Measurements from ENCODE around the gene COPB2. TPM values are rescaled to one million over a fixed set of nuclear protein-coding genes. Genes with fewer than 3 reads are reported as not detected.
"Not testable (repeated sequence)": the region's sequence is repeated elsewhere in the genome, so short reads cannot be mapped to it uniquely, and the experiment has no call there.

Gene COPB2
- polyA plus RNA-seq, 1 donor: 78.9 TPM

DNA sequence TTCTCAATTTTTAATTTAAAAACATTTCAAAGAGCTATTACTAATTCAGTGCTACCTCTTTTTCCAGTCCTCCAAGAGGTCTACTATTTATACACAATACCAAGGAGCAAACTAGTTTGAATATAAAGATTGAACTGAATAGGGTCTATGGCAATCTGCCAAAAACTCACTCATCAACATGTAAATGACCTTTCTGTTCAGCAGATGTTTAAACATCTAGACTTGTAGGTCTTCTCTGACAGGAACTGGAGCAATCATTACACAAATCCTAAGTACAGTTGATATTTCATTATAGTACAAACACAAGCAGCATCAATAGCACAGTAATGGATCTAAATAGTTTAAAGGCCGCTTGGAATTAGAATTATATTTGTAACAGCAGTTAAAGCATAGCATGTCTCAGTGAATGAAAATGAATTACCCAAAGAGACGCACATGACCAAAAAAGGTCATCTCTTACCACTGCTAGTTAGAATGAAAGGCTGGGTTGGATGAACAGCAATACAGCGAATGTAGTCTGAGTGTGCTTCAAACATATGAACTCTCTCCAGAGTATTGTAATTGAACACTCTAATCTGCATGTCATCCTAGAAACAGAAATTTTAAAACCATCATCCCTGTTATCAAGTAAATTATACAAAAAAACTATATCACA is 10.7 kb downstream of the COPB2 start:
- no peak for DNase-seq

DNA sequence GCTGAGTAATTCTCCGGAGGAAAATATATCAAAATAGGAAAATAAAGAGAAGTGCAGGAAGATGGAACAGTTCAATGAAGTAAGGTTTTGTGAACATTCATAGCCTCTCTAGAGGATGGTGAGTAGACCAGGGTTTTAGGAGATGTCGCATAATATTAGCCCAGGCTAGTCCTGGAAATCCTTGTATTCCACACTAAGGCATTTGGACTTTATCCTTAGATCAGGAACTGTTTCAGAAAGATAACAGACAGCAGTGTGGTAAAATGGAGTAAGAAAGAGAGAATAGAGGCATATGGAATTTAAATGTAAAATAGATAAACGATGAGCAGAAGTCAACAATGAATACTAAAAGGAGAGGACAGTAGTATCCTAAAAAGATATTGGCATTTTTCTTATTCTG is 12.1 kb downstream of the COPB2 start:
- no peak for DNase-seq

DNA sequence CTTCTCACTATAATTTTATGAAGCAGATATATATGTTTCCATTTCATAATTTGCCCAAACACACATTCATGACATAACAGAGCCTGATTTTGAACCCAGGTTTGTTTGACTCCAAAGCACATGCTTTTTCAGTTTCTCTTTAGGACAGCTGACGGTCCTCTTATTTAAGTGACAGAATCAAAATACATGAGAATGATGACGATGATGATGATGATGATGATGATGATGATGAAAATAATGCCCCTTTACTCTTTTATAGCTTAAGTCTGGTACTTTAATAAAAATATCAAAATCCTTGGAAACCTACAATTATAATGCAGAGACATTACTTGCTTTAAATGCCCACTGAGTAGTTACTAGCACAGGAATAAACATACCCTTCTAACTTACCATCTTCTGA is 15.3 kb downstream of the COPB2 start:
- no peak for DNase-seq

DNA sequence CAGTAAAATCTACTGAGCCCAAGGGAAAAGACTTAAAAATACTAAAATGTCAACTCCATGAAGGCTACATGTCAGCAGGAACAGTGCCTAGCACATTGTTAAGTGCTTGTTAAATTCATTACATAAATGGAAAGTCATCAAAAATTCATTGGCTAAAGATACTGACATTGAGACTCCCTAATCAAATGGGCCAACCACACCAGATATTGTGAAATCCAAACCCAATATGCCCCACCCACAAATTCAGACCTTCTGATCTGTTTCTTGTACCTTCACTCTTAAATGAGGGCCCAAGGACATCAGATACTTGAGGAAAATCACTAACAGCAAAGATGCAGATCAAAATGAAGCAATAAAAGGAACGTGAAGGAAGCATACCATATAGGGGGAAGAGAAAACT is 24.9 kb downstream of the COPB2 start:
- no peak for DNase-seq

DNA sequence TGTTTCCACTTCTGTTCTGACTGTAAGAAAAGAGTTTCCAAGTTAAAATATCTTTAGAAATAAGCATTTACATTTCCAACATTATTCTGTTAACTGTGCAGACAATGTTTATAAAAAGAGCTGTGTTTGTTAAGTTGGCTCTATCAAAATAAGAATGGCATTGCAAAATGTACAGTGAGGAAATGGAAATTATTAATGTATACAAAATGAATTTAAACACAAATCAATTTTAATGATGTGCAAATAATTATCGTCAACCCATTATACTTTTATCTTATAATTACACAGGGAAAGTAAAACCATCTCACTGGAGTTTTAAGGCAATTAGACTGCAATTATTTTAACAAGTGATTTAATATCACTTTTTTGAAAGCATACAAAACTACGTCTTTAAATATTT is 28.2 kb downstream of the COPB2 start:
- DNase-seq: no peak

DNA sequence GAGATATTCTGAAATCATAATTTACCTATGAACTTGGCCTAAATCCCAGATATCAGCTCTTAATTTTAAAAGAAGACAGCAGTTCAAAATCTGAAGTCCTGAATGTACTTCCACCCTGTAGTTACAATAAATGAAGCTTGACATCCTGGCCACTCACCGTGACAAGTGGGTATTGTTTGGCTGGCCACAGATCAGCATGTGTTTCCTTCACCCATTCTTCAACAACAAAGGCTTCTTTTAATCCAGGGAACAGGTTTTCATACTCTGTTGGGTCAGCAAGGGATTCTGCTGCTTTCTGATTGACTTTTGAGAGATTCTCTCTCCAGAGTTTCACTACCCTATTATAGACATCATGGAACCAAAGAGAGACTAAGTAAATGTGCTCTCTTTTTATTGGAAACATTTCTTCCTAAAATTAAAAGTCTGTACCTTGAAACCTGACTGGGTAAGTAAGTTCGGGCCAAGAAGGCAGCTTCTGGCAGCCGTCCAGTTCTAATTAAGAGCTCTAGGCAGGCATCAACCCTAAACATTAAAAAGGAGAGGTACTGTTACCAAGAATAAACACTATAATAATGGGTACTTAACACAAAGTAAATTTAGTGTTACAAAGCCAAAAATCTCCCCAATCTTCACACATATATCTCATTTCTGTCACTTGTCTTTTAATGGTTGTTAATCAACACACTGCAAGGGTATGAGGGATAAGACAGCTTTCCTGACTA is 30.4 kb downstream of the COPB2 start:
- DNase-seq: no peak

DNA sequence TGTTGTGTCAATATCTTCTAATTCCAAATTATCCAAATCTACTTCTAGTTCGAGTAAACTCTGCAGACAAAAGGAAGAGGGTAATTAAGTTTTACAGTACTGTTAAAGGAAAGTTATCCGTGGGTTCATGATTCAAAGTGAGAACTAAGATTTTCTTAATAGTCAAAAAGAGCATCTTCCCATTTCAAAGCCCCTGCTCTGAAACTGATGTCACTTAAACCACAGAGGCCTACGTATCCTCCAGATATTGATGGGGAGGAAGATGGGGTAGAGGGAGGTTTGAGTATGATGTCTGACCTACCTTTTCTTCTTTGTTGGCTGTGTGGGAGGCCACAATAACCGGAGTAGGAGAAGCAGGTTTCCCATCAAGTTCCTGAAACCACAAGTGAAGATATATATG is 31.5 kb downstream of the COPB2 start:
- no peak for DNase-seq

DNA sequence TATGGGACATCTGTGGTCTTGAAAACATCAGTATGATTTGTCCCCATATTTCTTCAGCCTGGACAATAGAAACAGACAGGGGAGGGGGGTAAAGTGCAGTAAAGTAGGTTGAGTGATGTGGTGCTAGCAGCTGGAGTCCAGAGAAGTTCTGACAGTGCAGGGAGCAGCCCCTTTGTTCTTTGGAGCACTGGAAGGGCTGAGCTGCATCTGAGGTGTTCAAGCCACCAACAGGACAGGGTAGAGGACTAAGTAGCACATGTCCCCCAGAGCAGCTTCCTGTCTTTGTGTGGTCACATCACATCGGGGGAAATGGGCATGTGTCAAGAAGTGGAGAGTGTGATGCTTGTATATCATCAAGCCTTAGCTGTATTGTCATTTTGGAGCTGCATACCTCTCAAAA is 33.6 kb downstream of the COPB2 start:
- no peak for DNase-seq

DNA sequence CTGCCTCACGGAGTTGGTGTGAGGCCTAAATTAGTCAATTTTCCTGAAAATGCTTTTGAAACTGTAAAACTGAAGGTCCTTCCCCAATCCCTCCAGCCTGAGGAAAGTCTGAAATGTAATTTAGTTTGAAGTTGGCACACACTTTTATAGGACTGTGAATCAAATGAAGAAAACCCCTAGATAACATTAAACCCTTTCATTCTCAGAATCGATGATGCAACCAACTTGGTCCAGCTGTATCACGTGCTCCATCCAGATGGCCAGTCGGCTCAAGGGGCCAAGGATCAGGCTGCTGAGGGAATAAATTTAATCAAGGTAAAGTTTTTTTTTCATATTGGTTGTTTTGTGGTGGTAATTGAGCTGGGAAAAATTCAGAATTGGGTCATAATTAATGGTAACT is 34.0 kb downstream of the COPB2 start:
- DNase-seq: no peak

DNA sequence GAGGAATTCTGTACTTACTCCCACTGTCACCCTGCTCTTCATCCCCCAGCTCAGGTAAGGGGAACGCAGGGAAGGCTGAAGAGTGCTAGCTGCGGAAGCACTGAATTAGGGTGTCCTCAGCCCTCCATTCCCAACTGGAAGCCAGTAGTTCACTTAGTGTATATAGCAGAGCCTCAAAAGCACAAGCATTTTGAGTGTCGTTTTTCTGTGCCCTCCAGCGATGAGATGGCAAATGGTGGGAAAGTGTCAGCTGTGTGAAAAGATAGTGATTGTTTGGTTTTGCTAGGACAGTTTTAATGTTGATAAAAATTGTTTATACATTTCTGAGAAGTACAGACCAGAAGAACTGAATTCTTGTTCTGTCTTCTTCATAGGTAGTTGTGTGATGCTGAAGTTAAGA is 34.8 kb downstream of the COPB2 start:
- no peak for DNase-seq

DNA sequence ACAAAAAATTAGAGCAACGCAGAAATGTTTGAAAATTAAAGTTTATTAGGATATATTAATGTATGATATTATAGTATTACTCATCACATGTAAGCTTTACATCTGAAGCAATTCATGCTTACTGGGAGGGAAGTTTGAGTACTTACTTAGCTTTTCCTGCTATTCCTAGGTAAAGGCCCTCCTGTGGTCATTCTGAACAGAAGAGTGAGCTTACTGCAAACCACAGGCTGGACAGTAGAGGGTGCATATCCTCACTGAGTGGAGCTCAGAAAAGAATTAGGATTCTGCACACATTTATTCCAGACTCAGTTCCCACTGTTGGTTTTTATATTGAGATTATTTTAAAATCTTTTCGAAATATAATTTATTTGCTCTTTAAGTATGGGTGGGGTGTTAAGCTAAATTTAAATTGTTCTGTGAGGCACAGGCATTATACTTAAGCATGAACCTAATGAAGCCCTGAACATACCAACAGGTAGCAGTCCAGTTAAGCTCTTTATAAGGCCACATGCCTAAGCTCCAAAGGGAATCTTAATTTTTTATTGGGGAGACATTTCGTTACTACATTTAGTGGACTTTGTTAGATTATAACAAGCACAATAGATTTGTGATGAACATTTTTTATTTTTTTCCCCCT is 35.4 kb downstream of the COPB2 start:
- peak; percentile 17 for DNase-seq

DNA sequence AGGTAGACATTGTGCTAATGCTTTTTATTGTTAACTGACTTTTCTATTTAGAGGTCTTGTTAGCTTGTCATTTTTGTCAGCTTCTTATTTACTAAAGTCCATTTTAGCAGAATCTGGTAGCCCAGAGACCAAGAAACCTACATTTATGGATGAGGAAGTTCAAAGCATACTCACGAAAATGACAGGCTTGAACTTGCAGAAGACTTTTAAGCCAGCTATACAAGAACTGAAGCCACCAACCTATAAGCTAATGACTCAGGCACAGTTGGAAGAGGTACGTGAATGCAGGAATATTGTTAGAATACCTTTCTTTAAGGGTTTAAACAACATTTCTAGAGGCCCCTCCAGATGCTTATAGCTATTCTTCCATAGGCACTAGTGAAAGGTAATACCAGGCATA is 42.7 kb downstream of the COPB2 start:
- no peak for DNase-seq

DNA sequence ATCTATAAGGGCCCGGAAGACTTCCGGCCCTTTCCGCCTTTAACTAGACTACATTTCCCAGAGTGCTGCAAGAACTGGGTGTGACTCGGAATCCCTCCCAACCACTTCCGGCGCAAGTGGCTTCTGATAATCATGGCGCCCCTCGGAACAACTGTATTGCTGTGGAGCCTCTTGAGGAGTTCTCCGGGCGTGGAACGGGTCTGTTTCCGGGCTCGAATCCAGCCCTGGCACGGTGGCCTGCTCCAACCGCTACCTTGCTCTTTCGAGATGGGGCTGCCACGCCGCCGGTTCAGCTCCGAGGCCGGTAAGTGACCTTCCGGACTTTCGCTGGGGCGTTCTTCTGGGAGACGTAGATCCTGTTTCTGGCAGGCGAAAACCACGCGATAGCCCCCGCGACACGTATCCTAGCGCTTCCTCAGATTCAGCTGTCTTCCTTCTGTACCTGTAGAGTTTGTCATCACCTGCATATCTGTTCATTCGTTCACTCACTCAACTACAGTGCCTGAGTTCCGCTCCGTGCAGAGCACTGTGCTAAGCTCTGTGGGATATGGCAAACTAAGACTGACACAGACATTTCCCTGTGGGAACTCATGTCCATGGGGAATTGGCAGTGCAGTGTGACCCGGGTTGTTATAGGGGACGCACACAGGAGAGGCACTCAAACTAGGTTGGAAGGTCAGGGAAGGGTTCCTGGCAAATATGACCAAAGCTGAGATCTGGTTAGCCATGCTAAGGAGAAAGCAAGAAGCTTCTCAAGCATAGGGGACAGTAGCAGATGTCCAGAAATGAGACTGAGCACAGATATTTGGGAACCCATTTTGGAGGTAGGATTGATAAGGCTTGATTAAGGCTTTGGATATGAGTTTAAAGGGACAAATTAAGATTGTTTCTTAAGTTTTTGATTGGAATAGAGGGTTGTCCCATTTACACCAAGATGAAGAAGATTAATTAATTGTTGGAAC is 45.3 kb downstream of the COPB2 start, which contains the start of gene MRPS22:
TSS of gene MRPS22 (plus strand) at position 126 of the 962 bp plus-strand sequence. CDS start at position 133, 7 bp downstream.
- DNase-seq: peak; percentile 88

DNA sequence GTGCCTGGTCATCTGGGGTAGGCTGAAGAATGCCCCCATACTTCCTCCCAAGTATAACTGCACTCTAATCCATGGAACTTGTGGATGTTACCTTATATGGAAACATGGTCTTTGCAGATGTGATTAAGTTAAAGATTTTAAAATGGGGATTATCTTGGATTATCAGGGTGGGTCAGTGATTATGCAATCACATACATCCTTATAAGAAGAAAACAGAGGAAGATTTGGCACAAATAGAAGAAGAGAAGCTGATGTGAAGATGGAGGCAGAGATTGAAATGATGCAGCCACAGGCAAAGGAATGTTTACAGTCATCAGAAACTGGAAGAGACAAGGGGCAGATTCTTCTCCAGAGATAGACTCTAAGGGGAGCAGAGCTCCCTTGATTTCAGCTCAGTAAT is 47.4 kb downstream of the COPB2 start:
- no peak for DNase-seq

DNA sequence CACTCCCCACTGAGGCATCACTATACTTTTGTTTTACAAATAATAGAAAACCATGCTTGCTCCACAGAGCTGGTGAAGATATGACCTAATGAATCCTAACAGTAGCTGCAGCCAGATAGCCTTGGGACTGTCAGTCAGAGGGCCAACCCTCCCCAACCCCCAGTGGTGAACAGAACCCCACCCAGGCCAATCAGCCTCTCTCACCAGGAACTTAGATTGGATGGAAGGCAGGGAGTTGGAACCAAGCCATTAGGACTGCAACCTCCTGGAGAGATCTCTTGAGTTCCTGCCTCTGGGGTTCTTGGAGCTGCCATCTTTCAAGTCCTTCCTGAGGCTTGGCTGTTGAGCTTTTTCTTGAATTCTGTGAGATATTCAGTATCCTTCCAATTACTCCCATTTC is 48.7 kb downstream of the COPB2 start:
- no peak for DNase-seq

DNA sequence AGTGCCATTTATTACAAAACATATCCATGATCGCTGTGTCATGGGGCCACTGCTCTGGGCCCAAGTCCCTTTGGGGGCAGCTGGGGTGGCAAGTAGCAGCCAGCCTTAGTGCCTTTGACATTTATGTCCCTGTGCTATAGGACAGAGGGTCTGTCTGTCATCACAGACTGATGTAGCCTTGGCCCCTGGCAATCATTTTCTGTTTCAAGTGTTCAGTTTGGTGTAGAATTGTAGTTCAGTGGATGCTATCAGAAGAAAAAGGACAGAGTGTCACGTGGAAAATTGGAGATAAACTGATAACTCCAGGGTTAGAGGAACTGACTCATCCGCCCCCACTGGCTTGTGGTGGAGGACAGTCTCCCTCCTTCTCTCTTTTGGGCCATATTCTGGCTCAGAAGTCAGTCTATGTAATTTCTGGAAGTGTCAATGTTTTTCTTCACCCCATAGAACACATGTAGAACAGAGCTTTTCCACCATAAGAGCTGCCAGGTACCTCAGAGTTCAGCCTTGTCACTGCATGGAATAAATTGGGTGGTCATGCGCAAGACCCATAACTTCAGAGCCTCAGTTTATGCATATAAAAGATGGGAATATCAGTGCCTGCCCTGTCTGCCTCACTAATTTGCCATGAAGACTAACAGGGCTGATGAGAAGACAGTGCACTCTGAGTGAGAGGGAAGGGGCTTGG is 50.1 kb downstream of the COPB2 start:
- DNase-seq: no peak

DNA sequence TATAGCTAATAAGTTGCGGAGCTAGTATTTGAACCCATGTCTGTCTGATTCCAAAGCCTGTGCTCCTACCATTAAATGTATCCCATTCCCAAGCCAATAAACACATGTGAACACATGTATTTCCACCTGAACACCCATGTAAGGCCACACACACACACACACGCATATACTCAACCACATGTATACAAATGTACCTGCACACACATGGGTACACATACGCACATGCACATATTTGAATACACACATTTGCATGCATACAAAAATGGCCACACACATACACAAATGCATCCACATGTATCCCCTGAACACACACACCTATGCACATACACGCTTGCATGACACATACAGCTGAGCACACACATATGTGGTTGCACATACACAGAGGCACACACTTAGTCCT is 51.0 kb downstream of the COPB2 start:
- DNase-seq: no peak

DNA sequence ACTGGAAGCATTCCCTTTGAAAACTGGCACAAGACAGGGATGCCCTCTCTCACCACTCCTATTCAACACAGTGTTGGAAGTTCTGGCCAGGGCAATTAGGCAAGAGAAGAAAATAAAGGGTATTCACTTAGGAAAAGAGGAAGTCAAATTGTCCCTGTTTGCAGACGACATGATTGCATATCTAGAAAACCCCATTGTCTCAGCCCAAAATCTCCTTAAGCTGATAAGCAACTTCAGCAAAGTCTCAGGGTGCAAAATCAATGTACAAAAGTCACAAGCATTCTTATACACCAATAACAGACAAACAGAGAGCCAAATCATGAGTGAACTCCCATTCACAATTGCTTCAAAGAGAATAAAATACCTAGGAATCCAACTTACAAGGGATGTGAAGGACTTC is 54.8 kb downstream of the COPB2 start:
- DNase-seq: not testable (repeated sequence)

DNA sequence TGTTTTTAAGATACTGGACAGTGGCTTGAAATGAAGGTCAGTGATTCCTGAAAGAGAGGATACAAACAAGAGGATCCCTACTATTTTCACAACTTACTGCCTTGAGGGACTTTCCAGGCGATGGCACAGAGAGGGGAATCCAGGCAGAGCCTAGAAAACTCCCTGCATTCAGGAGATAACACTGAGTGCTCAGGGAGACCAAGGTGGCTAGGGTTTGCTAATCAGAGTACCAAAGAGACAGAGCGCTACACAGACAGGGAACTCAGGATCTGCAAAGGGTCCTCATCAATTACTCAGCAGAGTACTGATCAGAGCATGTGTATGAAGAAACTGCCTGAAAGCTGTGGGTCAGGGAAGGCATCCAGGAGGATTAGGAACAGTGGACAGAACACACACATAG is 57.4 kb downstream of the COPB2 start:
- DNase-seq: no peak

DNA sequence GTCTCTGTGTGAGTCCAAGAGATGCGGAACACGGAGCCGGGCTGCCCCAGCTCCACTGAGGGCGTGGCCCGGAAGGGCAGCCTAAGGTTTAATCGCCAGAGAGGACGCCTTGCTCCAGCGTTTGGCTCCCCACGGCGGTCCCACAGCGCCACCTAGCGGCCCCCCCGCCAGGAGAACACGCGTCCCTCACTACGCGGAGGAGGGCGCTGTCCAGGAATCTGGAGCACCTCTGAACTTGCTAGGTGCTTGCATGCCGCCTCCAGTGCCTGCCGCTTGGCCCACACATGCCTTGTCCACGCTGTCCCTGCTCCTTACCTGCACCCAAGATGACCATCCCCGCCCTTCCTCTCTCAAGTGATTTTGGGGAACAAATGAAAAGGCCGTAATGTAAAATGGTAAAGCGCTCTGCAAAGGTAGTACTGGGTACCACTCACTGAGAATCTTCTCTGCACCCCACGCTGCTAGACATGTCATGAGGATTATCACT is 60.0 kb downstream of the COPB2 start:
- DNase-seq: peak; percentile 64

DNA sequence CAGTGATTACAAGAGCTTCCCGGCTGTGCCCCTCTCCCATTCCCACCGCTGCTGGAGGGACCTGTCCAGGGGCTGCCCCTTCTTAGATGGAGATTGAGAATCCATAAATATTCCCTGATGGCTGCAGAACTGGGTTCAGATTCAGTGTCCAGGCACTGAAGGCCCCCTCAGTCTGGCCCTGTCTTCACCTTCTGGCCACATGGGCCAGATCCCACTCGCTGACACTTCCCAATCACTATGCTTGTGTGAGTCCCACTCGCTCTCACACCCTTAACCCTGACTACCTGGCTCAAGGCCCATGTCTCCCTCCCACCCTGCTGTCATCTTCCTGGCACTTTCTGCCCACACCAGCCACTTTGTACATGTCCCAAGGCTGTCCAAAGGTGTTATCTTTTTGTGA is 61.1 kb downstream of the COPB2 start:
- no peak for DNase-seq

DNA sequence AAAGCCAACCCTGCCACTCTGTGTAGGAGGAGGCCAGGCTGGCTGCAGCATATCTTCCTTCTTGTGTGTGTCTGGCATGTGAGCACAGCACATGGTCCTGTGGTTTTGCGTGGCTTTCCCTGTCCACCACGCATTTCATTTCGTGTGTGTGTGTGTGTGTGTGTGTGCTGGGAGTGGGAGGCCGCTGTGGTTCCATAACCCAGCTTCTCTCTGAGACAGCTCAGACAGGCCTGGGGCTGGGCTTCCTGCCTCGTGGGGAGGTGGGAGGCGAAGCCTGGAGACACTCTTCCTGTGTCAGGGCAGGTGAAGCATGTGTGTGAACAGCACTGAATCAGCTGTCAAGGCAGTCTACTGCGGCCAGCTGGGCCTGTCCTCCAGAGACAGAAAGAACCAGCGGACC is 61.6 kb downstream of the COPB2 start:
- no peak for DNase-seq

All from hindlimb muscle (tissue), 1 donor.